ENCODE results near the gene MOB3C.

GRCh38 chr1:46622344-46622743 lies 5.7 kb upstream of the MOB3C start:
- TF ChIP-seq TAF1 (IDR thresholded peaks at IDR 0.05; ENCODE audit: borderline replicate concordance, insufficient read depth, low read length) (no peak), POLR2AphosphoS5 (IDR thresholded peaks at IDR 0.05; ENCODE audit: low read depth, low read length) (no peak)
